ENCODE measurements around the gene GBX2. TPM values are rescaled to one million over a fixed set of nuclear protein-coding genes. Genes with fewer than 3 reads are reported as not detected.

GBX2 gene
- total RNA-seq, 1 experiment from 2014 or later: 10.2 TPM

DNA sequence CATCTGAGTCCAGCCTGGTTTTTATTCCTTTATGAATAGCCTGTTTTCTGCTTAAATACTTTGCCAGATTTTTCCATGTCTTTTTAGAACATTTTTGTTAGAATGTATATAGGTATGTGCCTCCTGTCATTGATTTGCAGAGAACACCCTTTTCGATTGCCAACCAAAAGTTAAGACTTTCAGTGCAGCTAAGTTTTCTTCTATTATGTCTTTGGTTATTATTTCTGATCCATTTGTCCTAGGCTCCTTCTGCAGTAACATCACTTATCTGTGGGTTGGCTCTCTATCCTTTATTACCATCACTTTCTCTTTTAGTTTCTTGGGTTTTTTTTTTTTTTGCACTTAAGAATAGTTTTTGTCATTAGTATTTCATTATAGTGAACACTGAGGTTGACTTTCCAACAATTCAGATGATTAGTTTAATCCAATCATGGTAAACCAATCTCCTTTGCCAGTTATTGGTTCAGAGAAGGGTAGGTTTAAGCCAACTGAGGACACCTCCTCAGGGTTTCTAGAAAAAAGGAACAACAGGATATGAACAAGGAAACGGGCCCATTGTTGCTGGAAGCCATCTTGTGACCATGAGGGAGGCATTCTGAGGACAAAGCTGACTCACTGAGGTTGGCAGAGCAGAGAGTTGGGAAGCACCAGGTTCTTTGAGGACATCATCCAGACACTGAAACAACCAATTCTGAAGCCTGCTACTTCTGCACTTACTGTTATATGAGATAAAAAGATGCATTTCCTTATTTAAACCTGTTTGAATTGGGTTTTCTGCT, 37.9 kb upstream of the GBX2 start:
- DNase-seq (ENCODE audit: low read depth, low spot score): no peak
- TF ChIP-seq POLR2AphosphoS5 (IDR thresholded peaks at IDR 0.05; ENCODE audit: low read depth, low read length) (no peak), SIN3A (IDR thresholded peaks at IDR 0.05; ENCODE audit: borderline replicate concordance, insufficient read depth, low read depth, low read length) (no peak), TCF7L2 (IDR thresholded peaks at IDR 0.05; ENCODE audit: low read depth, low read length) (no peak)
- TF ChIP-seq, protein P1, sequence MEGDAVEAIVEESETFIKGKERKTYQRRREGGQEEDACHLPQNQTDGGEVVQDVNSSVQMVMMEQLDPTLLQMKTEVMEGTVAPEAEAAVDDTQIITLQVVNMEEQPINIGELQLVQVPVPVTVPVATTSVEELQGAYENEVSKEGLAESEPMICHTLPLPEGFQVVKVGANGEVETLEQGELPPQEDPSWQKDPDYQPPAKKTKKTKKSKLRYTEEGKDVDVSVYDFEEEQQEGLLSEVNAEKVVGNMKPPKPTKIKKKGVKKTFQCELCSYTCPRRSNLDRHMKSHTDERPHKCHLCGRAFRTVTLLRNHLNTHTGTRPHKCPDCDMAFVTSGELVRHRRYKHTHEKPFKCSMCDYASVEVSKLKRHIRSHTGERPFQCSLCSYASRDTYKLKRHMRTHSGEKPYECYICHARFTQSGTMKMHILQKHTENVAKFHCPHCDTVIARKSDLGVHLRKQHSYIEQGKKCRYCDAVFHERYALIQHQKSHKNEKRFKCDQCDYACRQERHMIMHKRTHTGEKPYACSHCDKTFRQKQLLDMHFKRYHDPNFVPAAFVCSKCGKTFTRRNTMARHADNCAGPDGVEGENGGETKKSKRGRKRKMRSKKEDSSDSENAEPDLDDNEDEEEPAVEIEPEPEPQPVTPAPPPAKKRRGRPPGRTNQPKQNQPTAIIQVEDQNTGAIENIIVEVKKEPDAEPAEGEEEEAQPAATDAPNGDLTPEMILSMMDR (IDR thresholded peaks at IDR 0.05): no peak
- TF ChIP-seq, protein P2, sequence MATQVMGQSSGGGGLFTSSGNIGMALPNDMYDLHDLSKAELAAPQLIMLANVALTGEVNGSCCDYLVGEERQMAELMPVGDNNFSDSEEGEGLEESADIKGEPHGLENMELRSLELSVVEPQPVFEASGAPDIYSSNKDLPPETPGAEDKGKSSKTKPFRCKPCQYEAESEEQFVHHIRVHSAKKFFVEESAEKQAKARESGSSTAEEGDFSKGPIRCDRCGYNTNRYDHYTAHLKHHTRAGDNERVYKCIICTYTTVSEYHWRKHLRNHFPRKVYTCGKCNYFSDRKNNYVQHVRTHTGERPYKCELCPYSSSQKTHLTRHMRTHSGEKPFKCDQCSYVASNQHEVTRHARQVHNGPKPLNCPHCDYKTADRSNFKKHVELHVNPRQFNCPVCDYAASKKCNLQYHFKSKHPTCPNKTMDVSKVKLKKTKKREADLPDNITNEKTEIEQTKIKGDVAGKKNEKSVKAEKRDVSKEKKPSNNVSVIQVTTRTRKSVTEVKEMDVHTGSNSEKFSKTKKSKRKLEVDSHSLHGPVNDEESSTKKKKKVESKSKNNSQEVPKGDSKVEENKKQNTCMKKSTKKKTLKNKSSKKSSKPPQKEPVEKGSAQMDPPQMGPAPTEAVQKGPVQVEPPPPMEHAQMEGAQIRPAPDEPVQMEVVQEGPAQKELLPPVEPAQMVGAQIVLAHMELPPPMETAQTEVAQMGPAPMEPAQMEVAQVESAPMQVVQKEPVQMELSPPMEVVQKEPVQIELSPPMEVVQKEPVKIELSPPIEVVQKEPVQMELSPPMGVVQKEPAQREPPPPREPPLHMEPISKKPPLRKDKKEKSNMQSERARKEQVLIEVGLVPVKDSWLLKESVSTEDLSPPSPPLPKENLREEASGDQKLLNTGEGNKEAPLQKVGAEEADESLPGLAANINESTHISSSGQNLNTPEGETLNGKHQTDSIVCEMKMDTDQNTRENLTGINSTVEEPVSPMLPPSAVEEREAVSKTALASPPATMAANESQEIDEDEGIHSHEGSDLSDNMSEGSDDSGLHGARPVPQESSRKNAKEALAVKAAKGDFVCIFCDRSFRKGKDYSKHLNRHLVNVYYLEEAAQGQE (IDR thresholded peaks at IDR 0.05; ENCODE audit: insufficient read depth in 1 of 2, low read depth in 2 of 2, low read length in 1 of 2): no peak
- BruUV-seq (replicated peaks): no TSS peak
- H3K4me3 ChIP-seq (ENCODE audit: low read depth in 2 of 2, low read length in 2 of 2): no peak overlapping the region
- ATAC-seq: no peak
- H3K36me3 ChIP-seq (ENCODE audit: control insufficient read depth, insufficient read depth, low read length): no peaks in the 10 kb centered on the region
- H3K27me3 ChIP-seq (ENCODE audit: control insufficient read depth, insufficient read depth, low read length): no peaks in the 10 kb centered on the region
- CTCF ChIA-PET: no interaction called here
- POLR2A ChIA-PET: interaction anchor here (0.7 kb wide), 1 partner anchor 296 kb away, joined by 3 read pairs; no protein-coding TSS in a partner anchor
- no peaks in the 10 kb centered on the region for H3K4me1 ChIP-seq (ENCODE audit: control insufficient read depth, insufficient read depth, low read length)
- peaks cover 7% of the 10 kb centered on the region; the same call in 1 of the 2 replicates for H3K9me3 ChIP-seq (ENCODE audit: control insufficient read depth, insufficient read depth, low read depth, low read length)
- in situ Hi-C loops (cut with HindIII; ENCODE audit: low pct_unique_long_range_greater_than_20kb, low sequenced_read_pairs): no loop called here
- intact Hi-C loops (cut with micrococcal nuclease; ENCODE audit: unreplicated experiment): no loop called here
- H3K27ac ChIP-seq (ENCODE audit: low read length): no peak overlapping the region

DNA sequence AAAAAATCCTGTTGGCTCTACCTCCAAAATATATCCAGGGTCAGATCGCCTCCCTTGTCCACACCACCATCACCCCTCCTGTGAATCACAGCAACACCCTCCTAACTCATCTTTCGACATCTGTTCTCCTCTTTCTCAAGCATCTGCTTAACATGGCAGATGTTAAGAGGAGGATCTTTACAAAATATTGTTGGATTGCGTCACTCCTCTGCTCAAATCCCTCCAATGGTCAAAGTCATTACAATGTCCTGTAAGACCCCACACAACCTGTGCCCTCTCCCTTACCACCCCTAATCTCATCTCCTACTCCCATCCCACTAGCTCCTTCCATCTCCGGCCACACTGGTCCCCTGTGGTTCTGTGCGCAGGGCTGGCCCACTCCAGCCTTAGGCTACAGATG, 36.8 kb upstream of the GBX2 start:
- intact Hi-C loops (cut with micrococcal nuclease; ENCODE audit: unreplicated experiment): no loop called here
- CTCF ChIA-PET: no interaction called here
- in situ Hi-C loops (cut with HindIII; ENCODE audit: low pct_unique_long_range_greater_than_20kb, low sequenced_read_pairs): no loop called here
- Histone ChIP-seq H3K27ac (ENCODE audit: low read length) (no peak overlapping the region), H3K27me3 (ENCODE audit: control insufficient read depth, insufficient read depth, low read length) (no peaks in the 10 kb centered on the region), H3K4me1 (ENCODE audit: control insufficient read depth, insufficient read depth, low read length) (no peaks in the 10 kb centered on the region), H3K4me3 (ENCODE audit: low read depth in 2 of 2, low read length in 2 of 2) (no peak overlapping the region), H3K36me3 (ENCODE audit: control insufficient read depth, insufficient read depth, low read length) (no peaks in the 10 kb centered on the region), H3K9me3 (ENCODE audit: control insufficient read depth, insufficient read depth, low read depth, low read length) (peaks cover 7% of the 10 kb centered on the region; the same call in 1 of the 2 replicates)
- no TSS peak for BruUV-seq (replicated peaks)
- POLR2A ChIA-PET: no interaction called here
- DNase-seq (ENCODE audit: low read depth, low spot score): no peak
- no peak for ATAC-seq
- TF ChIP-seq, protein P2 (IDR thresholded peaks at IDR 0.05; ENCODE audit: insufficient read depth in 1 of 2, low read depth in 2 of 2, low read length in 1 of 2): no peak
- TF ChIP-seq, protein P1 (IDR thresholded peaks at IDR 0.05): no peak
- no peak for TF ChIP-seq POLR2AphosphoS5 (IDR thresholded peaks at IDR 0.05; ENCODE audit: low read depth, low read length)
- TF ChIP-seq TCF7L2 (IDR thresholded peaks at IDR 0.05; ENCODE audit: low read depth, low read length): no peak
- TF ChIP-seq SIN3A (IDR thresholded peaks at IDR 0.05; ENCODE audit: borderline replicate concordance, insufficient read depth, low read depth, low read length): no peak

All from Panc1 (cell line).